HCT116 (cell line): Measurements from ENCODE around the gene RALGPS1. TPM values are rescaled to one million over a fixed set of nuclear protein-coding genes. Genes with fewer than 3 reads are reported as not detected.

ENCODE experiments used
- ATAC-seq: fragments of 200-7000 bp; cut with Tn5 transposase; 2 replicates; pipeline ENCODE4 v1.9.1; 2020; ENCODE audit warnings: mild to moderate bottlenecking, moderate library complexity
- BruUV-seq: library from RNA; stranded (reverse); fragments of 400-500 nt; replicated peaks from 2 replicates; lab custom pipeline; 2021; lab: Mats Ljungman, UMichigan
- CTCF ChIA-PET: fragments of 300-600 bp; sonication (Branson Sonifier 250); formaldehyde crosslinking; loops from one replicate; lab custom pipeline; 2021; ENCODE audit warnings: antibody characterized with exemption; lab: Charles Lee
- POLR2A ChIA-PET: fragments of 300-600, 350-600 bp; sonication (Branson Sonifier 250); formaldehyde crosslinking; loops from one replicate; lab custom pipeline; 2021; ENCODE audit warnings: antibody characterized with exemption; lab: Charles Lee
- RAD21 ChIA-PET, 2 experiments: fragments of 300-600 bp; sonication (Branson Sonifier 250); formaldehyde crosslinking; loops; one replicate each; lab custom pipeline; 2023; ENCODE audit warnings: low total read pairs in 2 of 2; ENCODE audit not compliant: uncharacterized antibody in 2 of 2, unreplicated experiment in 2 of 2, low non-redundant PET in 1 of 2; lab: Charles Lee
- DNase-seq: peaks from one replicate; pipeline ENCODE4 v3.0.0-alpha.2; 2010; ENCODE audit warnings: low read depth, low spot score
- H2AFZ ChIP-seq: fragments of 200-600 bp; shearing (Covaris generic), sonication (generic); 2 replicates; pipeline ENCODE4 v1.6.1; 2017; ENCODE audit warnings: low read depth, mixed run types, mixed read lengths, antibody characterized with exemption, low read length; ENCODE audit not compliant: poor library complexity, severe bottlenecking
- H3K27ac ChIP-seq: 2 replicates; pipeline ENCODE4 v1.5.1; 2012; ENCODE audit warnings: low read depth, low read length
- H3K27me3 ChIP-seq: fragments of 200-600 bp; sonication (generic); 2 replicates; pipeline ENCODE4 v1.6.1; 2016; ENCODE audit warnings: mixed run types, low read length, mixed read lengths; ENCODE audit not compliant: insufficient read depth
- H3K36me3 ChIP-seq, 2 experiments: fragments of 200-500 bp in 1 of 2; fragments of 200-600 bp in 1 of 2; sonication (Bioruptor generic) in 1 of 2; sonication (generic) in 1 of 2; 2 replicates each; pipeline versions ENCODE4 v1.5.1 to v1.6.1; 2014 to 2016; ENCODE audit warnings: low read length in 2 of 2, inconsistent platforms in 1 of 2, mixed read lengths in 1 of 2, mixed run types in 1 of 2; ENCODE audit not compliant: insufficient read depth in 2 of 2, control insufficient read depth in 1 of 2
- H3K4me1 ChIP-seq, 2 experiments: fragments of 200-600 bp in 1 of 2; sonication (generic) in 1 of 2; 2 replicates each; pipeline versions ENCODE4 v1.5.1 to v1.6.1; 2012 to 2017; ENCODE audit warnings: low read length in 2 of 2, inconsistent platforms in 1 of 2, mild to moderate bottlenecking in 1 of 2, mixed read lengths in 1 of 2, mixed run types in 1 of 2, moderate library complexity in 1 of 2; ENCODE audit not compliant: insufficient read depth in 2 of 2, control insufficient read depth in 1 of 2
- H3K4me2 ChIP-seq: fragments of 200-600 bp; sonication (generic); 2 replicates; pipeline ENCODE4 v1.6.1; 2017; ENCODE audit warnings: mixed run types, low read length, mixed read lengths
- H3K4me3 ChIP-seq, 2 experiments: fragments of 200-600 bp in 1 of 2; sonication (generic) in 1 of 2; replicated peaks in 1 of 2; 2 replicates each; pipeline ENCODE4 v1.5.1; 2011 to 2016; ENCODE audit warnings: low read length in 2 of 2, control low read depth in 1 of 2, low read depth in 1 of 2, mild to moderate bottlenecking in 1 of 2, mixed read lengths in 1 of 2, mixed run types in 1 of 2
- H3K79me2 ChIP-seq: fragments of 200-600 bp; sonication (generic); 2 replicates; pipeline ENCODE4 v1.6.1; 2017; ENCODE audit warnings: mild to moderate bottlenecking, mixed run types, low read length, moderate library complexity, mixed read lengths; ENCODE audit not compliant: insufficient read depth
- H3K9ac ChIP-seq: fragments of 200-600 bp; sonication (generic); 2 replicates; pipeline ENCODE4 v1.6.1; 2016; ENCODE audit warnings: low read length, mixed read lengths
- H3K9me2 ChIP-seq: fragments of 200-600 bp; sonication (generic), shearing (Covaris generic); 2 replicates; pipeline ENCODE4 v1.6.1; 2017; ENCODE audit warnings: mixed run types, mild to moderate bottlenecking, moderate library complexity; ENCODE audit not compliant: insufficient read depth
- H3K9me3 ChIP-seq, 2 experiments: fragments of 200-500 bp in 1 of 2; fragments of 200-600 bp in 1 of 2; sonication (Bioruptor generic) in 1 of 2; sonication (generic) in 1 of 2; 2 replicates each; pipeline ENCODE4 v1.6.1; 2014 to 2017; ENCODE audit warnings: low read length in 2 of 2, mixed read lengths in 2 of 2, inconsistent platforms in 1 of 2, low read depth in 1 of 2, mild to moderate bottlenecking in 1 of 2, mixed run types in 1 of 2, moderate library complexity in 1 of 2; ENCODE audit not compliant: control insufficient read depth in 1 of 2, insufficient read depth in 1 of 2
- H4K20me1 ChIP-seq: fragments of 200-600 bp; sonication (generic), shearing (Covaris generic); 2 replicates; pipeline ENCODE4 v1.6.1; 2017; ENCODE audit warnings: mixed run types, mild to moderate bottlenecking, moderate library complexity; ENCODE audit not compliant: insufficient read depth
- CTCF ChIP-seq, 3 experiments: fragments of 200-600 bp in 1 of 3; sonication (generic) in 1 of 3; IDR thresholded peaks in 2 of 3; conservative IDR thresholded peaks in 1 of 3; 2 replicates each; pipeline ENCODE4 v1.5.1; 2012 to 2017; ENCODE audit warnings: low read depth in 2 of 3, low read length in 2 of 3, antibody characterized with exemption in 1 of 3, borderline replicate concordance in 1 of 3, control low read depth in 1 of 3, mild to moderate bottlenecking in 1 of 3, mixed read lengths in 1 of 3, mixed run types in 1 of 3, moderate library complexity in 1 of 3; ENCODE audit not compliant: insufficient read depth in 1 of 3
- EZH2phosphoT487 ChIP-seq: fragments of 200-600 bp; IDR thresholded peaks from 2 replicates; pipeline ENCODE4 v1.6.1; 2018; ENCODE audit warnings: antibody characterized with exemption, borderline replicate concordance
- POLR2AphosphoS5 ChIP-seq: IDR thresholded peaks from 2 replicates; pipeline ENCODE4 v1.6.1; 2011; ENCODE audit warnings: mild to moderate bottlenecking, low read depth, low read length, moderate library complexity
- RAD21 ChIP-seq: IDR thresholded peaks from 2 replicates; pipeline ENCODE4 v1.6.1; 2012; ENCODE audit warnings: low read depth, mild to moderate bottlenecking
- REST ChIP-seq: IDR thresholded peaks from 2 replicates; pipeline ENCODE4 v1.6.1; 2012; ENCODE audit warnings: low read depth
- SIN3A ChIP-seq: IDR thresholded peaks from 2 replicates; pipeline ENCODE4 v1.6.1; 2012; ENCODE audit warnings: low read depth
- SP1 ChIP-seq: IDR thresholded peaks from 2 replicates; pipeline ENCODE4 v1.6.1; 2012; ENCODE audit warnings: low read depth
- SRF ChIP-seq: IDR thresholded peaks from 2 replicates; pipeline ENCODE4 v1.6.1; 2012; ENCODE audit warnings: low read depth
- TCF7L2 ChIP-seq: IDR thresholded peaks from 2 replicates; pipeline ENCODE4 v1.7.0; 2011; ENCODE audit warnings: borderline replicate concordance, inconsistent platforms; ENCODE audit not compliant: insufficient read depth, insufficient read length; ENCODE audit errors: extremely low read depth
- ZFX ChIP-seq: fragments of 450-650 bp; IDR thresholded peaks from 2 replicates; pipeline ENCODE4 v1.6.1; 2017
- ZNF274 ChIP-seq: fragments of 200-500 bp; sonication (Bioruptor generic); IDR thresholded peaks from 2 replicates; pipeline ENCODE4 v1.6.1; 2014; ENCODE audit warnings: mild to moderate bottlenecking, low read depth, low read length, inconsistent platforms
- intact Hi-C: fragments of 100-400 bp; cut with micrococcal nuclease; formaldehyde crosslinking; loops from 2 replicates; pipeline ENCODE4 v1.10.0; 2022
- total RNA-seq: library from RNA; stranded (reverse); gene quantifications from one replicate; pipeline ENCODE4 v1.2.1, GENCODE V29; 2021; ENCODE audit not compliant: unreplicated experiment

Gene RALGPS1
- total RNA-seq, 1 experiment from 2014 or later, result 7.6 TPM

- Histone ChIP-seq H3K27me3 (no peaks in the 10 kb centered on the region), H3K9ac (no peak overlapping the region), H3K9me3 (no peaks in the 10 kb centered on the region), H2AFZ (no peak overlapping the region), H4K20me1 (no peaks in the 10 kb centered on the region), H3K4me2 (no peak overlapping the region), H3K79me2 (no peaks in the 10 kb centered on the region), H3K36me3 (no peaks in the 10 kb centered on the region), H3K9me2 (no peaks in the 10 kb centered on the region), H3K4me3 (no peak overlapping the region), H3K27ac (no peak overlapping the region), H3K4me1 (peaks cover 0 to 5% of the 10 kb centered on the region in 2 experiments; a peak in 1 of 4 replicates)
- POLR2A ChIA-PET, result no interaction called here
- ATAC-seq (no peak), DNase-seq (no peak)
- intact Hi-C loops, result no loop called here
- RAD21 ChIA-PET, result no interaction called here
- no peak for TF ChIP-seq ZNF274
- TF ChIP-seq RAD21, result no peak
- no peak for TF ChIP-seq SIN3A
- no peak for TF ChIP-seq TCF7L2
- TF ChIP-seq SRF, result no peak
- TF ChIP-seq EZH2phosphoT487, result no peak
- CTCF ChIA-PET, result no interaction called here
- BruUV-seq, result no TSS peak
Measured at GRCh38 chr9:126891676-126892075, 22.9 kb upstream of the RALGPS1 start.

- H3K4me1 ChIP-seq, result peaks cover 0 to 5% of the 10 kb centered on the region in 2 experiments; a peak in 1 of 4 replicates
- no peaks in the 10 kb centered on the region for H3K9me2 ChIP-seq
- no peak overlapping the region for H3K4me3 ChIP-seq
- peak; percentile 84 for ATAC-seq
- intact Hi-C loops, result no loop called here
- ChIA-PET RAD21 (no interaction called here), POLR2A (no interaction called here), CTCF (interaction anchor here (0.8 to 1.3 kb wide), 4 partner anchors 9 to 312 kb away, joined by 3 to 5 read pairs (median 4); partner anchors contain the start of gene RALGPS1)
- H3K27ac ChIP-seq, result no peak overlapping the region
- no peaks in the 10 kb centered on the region for H3K27me3 ChIP-seq
- BruUV-seq, result no TSS peak
- no peak overlapping the region for H3K9ac ChIP-seq
- H3K4me2 ChIP-seq, result 0 out of 2 replicates have a peak overlapping the region, but pooled peaks have one; percentile 14
- H3K9me3 ChIP-seq, result no peaks in the 10 kb centered on the region
- H4K20me1 ChIP-seq, result no peaks in the 10 kb centered on the region
- no peaks in the 10 kb centered on the region for H3K36me3 ChIP-seq
- peak; percentile 8 for DNase-seq
- H3K79me2 ChIP-seq, result no peaks in the 10 kb centered on the region
- peak overlapping the region; percentile 81 for H2AFZ ChIP-seq
- TF ChIP-seq RAD21 (peak; percentile 61), ZFX (no peak), CTCF (IDR thresholded peaks at IDR 0.05 in 2 of 3, conservative IDR thresholded peaks at IDR 0.05 in 1 of 3; ENCODE audit: borderline replicate concordance in 1 of 3, insufficient read depth in 1 of 3, low read depth in 2 of 3, low read length in 2 of 3) (peak; percentile 40 to 74 (median 47); a peak in 5 of 6 replicates), SP1 (no peak), POLR2AphosphoS5 (no peak), REST (no peak)
Measured at GRCh38 chr9:126893079-126893478, 21.5 kb upstream of the RALGPS1 start.
